Left lung (tissue), 10 donors: ENCODE data around the gene GDF10. TPM values are rescaled to one million over a fixed set of nuclear protein-coding genes. Genes with fewer than 3 reads are reported as not detected.

Experiments used
- ATAC-seq: fragments of 200-7000 bp; cut with Tn5 transposase; one replicate; pipeline ENCODE4 v1.9.1; 2020; ENCODE audit warnings: moderate library complexity
- DNase-seq, 4 donors: peaks; one replicate each; pipeline ENCODE4 v3.0.0-alpha.2; 2013 to 2020
- H3K27ac ChIP-seq, 2 donors: fragments of 200-600 bp; sonication (generic) in 1 of 2; one replicate each; pipeline versions ENCODE4 v1.5.0 to v1.8.0; 2020 to 2021
- H3K27me3 ChIP-seq, 2 donors: fragments of 200-600 bp; sonication (generic) in 1 of 2; one replicate each; pipeline versions ENCODE4 v1.5.0 to v1.8.0; 2020 to 2021
- H3K36me3 ChIP-seq, 2 donors: fragments of 200-600 bp; sonication (generic) in 1 of 2; one replicate each; pipeline versions ENCODE4 v1.5.0 to v1.8.0; 2020 to 2021
- H3K4me1 ChIP-seq, 2 donors: fragments of 200-600 bp; one replicate each; pipeline ENCODE4 v1.8.0; 2021
- H3K4me3 ChIP-seq, 2 donors: fragments of 200-600 bp; sonication (generic) in 1 of 2; one replicate each; pipeline versions ENCODE4 v1.5.0 to v1.8.0; 2020 to 2021; ENCODE audit warnings: mild to moderate bottlenecking in 1 of 2
- H3K9me3 ChIP-seq, 2 donors: fragments of 200-600 bp; sonication (generic) in 1 of 2; one replicate each; pipeline versions ENCODE4 v1.5.0 to v1.8.0; 2020 to 2021
- intact Hi-C, 2 donors: fragments of 100-400 bp; cut with DNase I; formaldehyde crosslinking; loops; one replicate each; pipeline versions ENCODE4 v1.11.2 to v1.14.2; 2022
- polyA plus RNA-seq, 6 donors: library from polyadenylated mRNA; unstranded; fragments of 120-200 nt; gene quantifications; one replicate each; pipeline ENCODE4 v1.2.1, GENCODE V29; 2013; ENCODE audit not compliant: insufficient read length in 6 of 6
- total RNA-seq, 2 donors: library from RNA; stranded (reverse); fragmentation: NEBNext Ultra II Directional; extraction: Animal tissue kit (Norgen Biotek cat#: 25700); gene quantifications; one replicate each; pipeline ENCODE4 v1.2.1, GENCODE V29; 2021
- TF ChIP-seq, protein P1 (sequence below), 2 donors: fragments of 200-600 bp; sonication (generic) in 1 of 2; IDR thresholded peaks; one replicate each; pipeline versions ENCODE4 v1.5.0 to v1.8.0; 2021; ENCODE audit warnings: antibody characterized with exemption in 2 of 2
- donor health status: DM: no; HTN: yes; CAD: no.
- donor health status: DM: no; HTN: no; CAD: no.

The GDF10 gene
- total and polyA plus RNA-seq, 8 donors = 9.4 to 169 (median 102) TPM

DNA sequence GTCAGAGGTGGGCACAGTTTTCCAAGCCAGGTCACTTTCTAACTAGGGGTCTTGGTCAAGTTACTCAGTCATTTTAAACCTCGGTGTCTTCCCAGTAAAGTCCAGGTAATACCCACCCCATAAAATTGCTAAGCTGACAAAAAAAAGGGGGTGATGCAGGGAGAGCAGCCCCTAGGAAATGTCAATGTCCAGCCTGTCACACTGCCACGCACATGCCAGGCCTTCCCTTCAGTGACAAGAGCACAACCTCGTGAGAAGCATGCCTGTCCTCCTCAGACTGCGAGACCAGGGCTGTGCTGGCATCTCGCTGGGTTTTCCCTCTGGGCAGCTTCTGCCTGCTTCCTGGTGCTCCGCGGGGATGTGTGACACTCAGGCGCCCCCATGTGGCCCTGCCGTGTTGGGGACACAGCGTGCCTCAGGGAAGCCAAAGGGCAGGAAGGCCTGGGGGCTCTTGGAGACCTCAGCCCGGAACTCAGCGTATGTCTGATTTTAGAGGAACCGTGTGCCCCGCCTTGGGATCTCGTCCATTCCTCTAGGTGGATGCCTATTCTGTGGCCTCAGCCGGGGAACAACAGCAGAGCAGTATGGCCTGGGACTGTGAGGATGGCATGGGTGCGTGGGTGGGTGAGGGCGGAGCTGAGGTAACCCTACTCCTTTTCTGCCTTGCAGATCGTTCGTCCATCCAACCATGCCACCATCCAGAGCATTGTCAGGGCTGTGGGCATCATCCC is 12.1 kb downstream of the GDF10 start:
- Histone ChIP-seq H3K4me1 (peaks cover 0 to 6% of the 10 kb centered on the region in 2 donors), H3K9me3 (no peaks in the 10 kb centered on the region), H3K4me3 (no peak overlapping the region), H3K27me3 (peaks cover 0 to 25% of the 10 kb centered on the region in 2 donors), H3K27ac (no peak overlapping the region), H3K36me3 (no peaks in the 10 kb centered on the region)
- TF ChIP-seq, protein P1, sequence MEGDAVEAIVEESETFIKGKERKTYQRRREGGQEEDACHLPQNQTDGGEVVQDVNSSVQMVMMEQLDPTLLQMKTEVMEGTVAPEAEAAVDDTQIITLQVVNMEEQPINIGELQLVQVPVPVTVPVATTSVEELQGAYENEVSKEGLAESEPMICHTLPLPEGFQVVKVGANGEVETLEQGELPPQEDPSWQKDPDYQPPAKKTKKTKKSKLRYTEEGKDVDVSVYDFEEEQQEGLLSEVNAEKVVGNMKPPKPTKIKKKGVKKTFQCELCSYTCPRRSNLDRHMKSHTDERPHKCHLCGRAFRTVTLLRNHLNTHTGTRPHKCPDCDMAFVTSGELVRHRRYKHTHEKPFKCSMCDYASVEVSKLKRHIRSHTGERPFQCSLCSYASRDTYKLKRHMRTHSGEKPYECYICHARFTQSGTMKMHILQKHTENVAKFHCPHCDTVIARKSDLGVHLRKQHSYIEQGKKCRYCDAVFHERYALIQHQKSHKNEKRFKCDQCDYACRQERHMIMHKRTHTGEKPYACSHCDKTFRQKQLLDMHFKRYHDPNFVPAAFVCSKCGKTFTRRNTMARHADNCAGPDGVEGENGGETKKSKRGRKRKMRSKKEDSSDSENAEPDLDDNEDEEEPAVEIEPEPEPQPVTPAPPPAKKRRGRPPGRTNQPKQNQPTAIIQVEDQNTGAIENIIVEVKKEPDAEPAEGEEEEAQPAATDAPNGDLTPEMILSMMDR (IDR thresholded peaks at IDR 0.05) = peak; percentile 68 to 83
- intact Hi-C loops = loop anchor here (10.0 kb wide), 2 partner anchors 267 to 287 kb away; no protein-coding TSS in a partner anchor
- peak; percentile 53 to 95 (median 80) for DNase-seq
- peak; percentile 99 for ATAC-seq

DNA sequence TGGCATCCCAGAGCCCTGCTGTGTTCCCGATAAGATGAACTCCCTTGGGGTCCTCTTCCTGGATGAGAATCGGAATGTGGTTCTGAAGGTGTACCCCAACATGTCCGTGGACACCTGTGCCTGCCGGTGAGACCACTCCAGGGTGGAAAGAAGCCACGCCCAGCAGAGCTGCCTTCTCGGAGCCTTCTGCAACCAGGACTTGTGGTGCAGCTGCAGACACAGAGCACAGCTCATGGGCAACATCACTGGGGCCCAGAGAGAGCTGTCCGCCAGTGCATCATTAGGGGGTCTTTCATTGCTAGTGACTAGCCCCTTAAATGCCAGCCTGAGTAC is 12.6 kb downstream of the GDF10 start:
- intact Hi-C loops = loop anchor here (10.0 kb wide), 2 partner anchors 268 to 288 kb away; no protein-coding TSS in a partner anchor
- peaks cover 0 to 6% of the 10 kb centered on the region in 2 donors for H3K4me1 ChIP-seq
- H3K27me3 ChIP-seq = peaks cover 0 to 25% of the 10 kb centered on the region in 2 donors
- H3K9me3 ChIP-seq = no peaks in the 10 kb centered on the region
- DNase-seq = no peak
- H3K4me3 ChIP-seq = no peak overlapping the region
- no peaks in the 10 kb centered on the region for H3K36me3 ChIP-seq
- TF ChIP-seq, protein P1 (IDR thresholded peaks at IDR 0.05) = no peak
- no peak for ATAC-seq
- H3K27ac ChIP-seq = no peak overlapping the region

DNA sequence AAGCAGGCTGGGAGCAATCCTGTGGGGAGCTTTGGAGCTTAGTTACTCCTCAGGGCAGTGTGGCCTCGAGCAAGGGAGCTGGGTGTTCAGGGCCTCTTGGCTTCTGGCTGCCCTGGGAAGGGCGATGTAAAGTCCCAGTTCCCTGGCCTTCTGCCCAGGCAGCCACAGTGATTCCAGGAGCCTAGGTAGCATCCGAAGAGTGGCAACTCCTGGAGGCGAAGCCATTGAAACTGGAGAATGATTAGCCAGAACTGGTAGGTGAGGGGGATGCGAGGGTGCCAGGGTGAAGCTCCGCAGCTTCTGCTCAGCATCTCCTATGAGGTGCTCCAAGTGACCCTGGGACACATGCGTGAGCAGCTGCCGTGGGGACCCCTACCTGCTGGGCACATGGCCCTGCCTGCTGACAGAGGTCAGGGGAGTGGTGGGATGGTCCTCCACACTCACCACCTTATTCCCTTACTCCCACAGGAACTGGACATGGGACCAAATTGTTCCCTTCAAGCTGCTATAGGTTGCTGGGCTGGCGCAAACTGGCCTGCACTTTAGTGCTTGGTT is 14.5 kb downstream of the GDF10 start:
- intact Hi-C loops = loop anchor here (10.0 kb wide), 2 partner anchors 270 to 290 kb away; no protein-coding TSS in a partner anchor
- Histone ChIP-seq H3K4me3 (no peak overlapping the region), H3K27ac (no peak overlapping the region), H3K36me3 (no peaks in the 10 kb centered on the region), H3K9me3 (no peaks in the 10 kb centered on the region), H3K4me1 (peaks cover 0 to 6% of the 10 kb centered on the region in 2 donors), H3K27me3 (peaks cover 0 to 24% of the 10 kb centered on the region in 2 donors)
- DNase-seq (no peak), ATAC-seq (no peak)
- TF ChIP-seq, protein P1 (IDR thresholded peaks at IDR 0.05) = no peak

DNA sequence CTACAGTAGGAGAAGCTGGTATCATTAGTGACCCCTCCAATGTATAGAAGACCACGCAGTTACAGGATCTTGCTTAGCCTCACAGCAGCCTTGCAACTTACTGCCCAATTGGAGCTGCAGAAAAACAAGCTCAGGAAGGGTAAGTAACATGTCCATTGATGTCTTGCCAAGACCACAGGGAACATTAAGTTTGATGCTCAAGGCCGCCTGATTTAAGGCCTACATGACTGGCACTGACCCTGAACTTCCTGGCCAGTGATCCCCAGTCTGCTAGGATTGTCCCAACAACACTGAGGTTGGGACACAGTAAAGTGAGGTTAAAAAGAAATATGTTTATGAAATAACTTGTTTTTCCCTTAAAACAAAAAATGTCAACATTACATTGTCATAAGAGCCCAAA is 15.4 kb downstream of the GDF10 start:
- Histone ChIP-seq H3K4me3 (no peak overlapping the region), H3K27me3 (peaks cover 0 to 15% of the 10 kb centered on the region in 2 donors), H3K4me1 (peaks cover 0 to 6% of the 10 kb centered on the region in 2 donors), H3K27ac (no peak overlapping the region), H3K36me3 (no peaks in the 10 kb centered on the region), H3K9me3 (no peaks in the 10 kb centered on the region)
- intact Hi-C loops = loop anchor here (10.0 kb wide), 2 partner anchors 271 to 291 kb away; no protein-coding TSS in a partner anchor
- DNase-seq = no peak
- TF ChIP-seq, protein P1 (IDR thresholded peaks at IDR 0.05) = no peak
- ATAC-seq = no peak

DNA sequence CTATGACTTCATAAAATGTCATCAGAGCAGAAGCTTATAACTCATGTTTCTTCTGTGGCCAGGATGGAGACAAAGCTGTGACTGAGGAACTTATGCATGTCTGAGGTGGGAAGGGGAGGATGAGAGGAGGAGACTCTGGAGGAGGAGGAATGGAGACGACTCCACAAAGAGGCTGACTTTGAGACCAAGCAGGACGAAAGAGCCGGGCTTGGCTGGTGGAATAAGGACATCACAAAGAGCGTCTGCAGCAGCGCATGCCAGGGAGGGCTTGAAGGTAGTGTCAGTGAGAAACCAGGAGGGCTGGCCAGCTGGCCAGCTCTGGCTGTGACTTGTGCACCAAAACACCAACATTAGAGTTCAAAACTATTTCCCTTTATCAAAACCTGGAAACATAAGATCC is 16.1 kb downstream of the GDF10 start:
- H3K27ac ChIP-seq = no peak overlapping the region
- H3K4me1 ChIP-seq = peaks cover 0 to 6% of the 10 kb centered on the region in 2 donors
- peaks cover 0 to 14% of the 10 kb centered on the region in 2 donors for H3K27me3 ChIP-seq
- DNase-seq = no peak
- no peak overlapping the region for H3K4me3 ChIP-seq
- H3K9me3 ChIP-seq = no peaks in the 10 kb centered on the region
- H3K36me3 ChIP-seq = no peaks in the 10 kb centered on the region
- ATAC-seq = no peak
- TF ChIP-seq, protein P1 (IDR thresholded peaks at IDR 0.05) = no peak
- intact Hi-C loops = loop anchor here (10.0 kb wide), 2 partner anchors 271 to 291 kb away; no protein-coding TSS in a partner anchor
